RWPE2 (cell line): ENCODE data around the gene PIGL.

Experiments
- ATAC-seq: fragments of 200-7000 bp; cut with Tn5 transposase; 3 replicates; pipeline ENCODE4 v1.9.1; 2021; ENCODE audit warnings: low read depth
- DNase-seq: peaks from one replicate; pipeline ENCODE4 v3.0.0-alpha.2; 2020; ENCODE audit warnings: low spot score
- H3K27ac ChIP-seq: fragments of 450-650 bp; 2 replicates; pipeline ENCODE4 v1.5.1; 2017; ENCODE audit warnings: mild to moderate bottlenecking; ENCODE audit not compliant: poor library complexity, severe bottlenecking
- H3K27me3 ChIP-seq: fragments of 250-450 bp; sonication (Bioruptor Pico); 2 replicates; pipeline ENCODE4 v1.5.1; 2021; ENCODE audit warnings: mild to moderate bottlenecking, moderate library complexity; ENCODE audit not compliant: insufficient read depth, poor library complexity, severe bottlenecking
- H3K36me3 ChIP-seq: fragments of 250-450 bp; sonication (Bioruptor Pico); 2 replicates; pipeline ENCODE4 v1.5.1; 2020; ENCODE audit warnings: low read depth, mild to moderate bottlenecking, moderate library complexity
- H3K4me1 ChIP-seq: fragments of 250-450 bp; sonication (Bioruptor Pico); 2 replicates; pipeline ENCODE4 v1.5.1; 2021; ENCODE audit warnings: mild to moderate bottlenecking, moderate library complexity; ENCODE audit not compliant: insufficient read depth, poor library complexity, severe bottlenecking
- H3K4me3 ChIP-seq: fragments of 250-450 bp; sonication (Bioruptor Pico); 2 replicates; pipeline ENCODE4 v1.5.1; 2021; ENCODE audit warnings: mild to moderate bottlenecking, moderate library complexity; ENCODE audit not compliant: severe bottlenecking
- H3K9me3 ChIP-seq: fragments of 250-450 bp; sonication (Bioruptor Pico); 2 replicates; pipeline ENCODE4 v1.5.1; 2021; ENCODE audit warnings: mild to moderate bottlenecking, moderate library complexity; ENCODE audit not compliant: severe bottlenecking
- TF ChIP-seq, protein P1 (sequence below): fragments of 450-650 bp; IDR thresholded peaks from one replicate; pipeline ENCODE4 v1.5.1; 2017; ENCODE audit warnings: mild to moderate bottlenecking, moderate library complexity; ENCODE audit not compliant: poor library complexity, severe bottlenecking

Gene PIGL

DNA sequence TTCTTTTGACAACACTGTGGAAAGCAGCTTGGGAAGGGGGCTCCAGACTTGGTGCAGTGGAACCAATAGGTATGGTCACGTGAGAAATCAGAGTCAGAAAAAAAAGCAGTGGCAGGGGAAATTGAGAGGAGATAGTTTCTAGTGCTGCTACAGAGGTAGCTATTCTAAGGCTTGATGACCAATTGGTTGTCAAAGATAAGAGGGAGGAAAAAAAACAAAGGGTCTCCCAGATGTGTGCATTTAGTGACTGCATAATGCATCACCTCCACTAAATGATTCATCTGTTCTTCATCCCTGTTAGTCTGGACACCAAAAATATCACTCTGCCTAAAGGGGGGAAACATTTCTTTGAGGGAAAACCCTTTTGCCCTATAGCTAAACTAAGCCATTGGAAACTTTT, 56.5 kb downstream of the PIGL start:
- no peaks in the 10 kb centered on the region for H3K9me3 ChIP-seq
- peak; percentile 89 for ATAC-seq
- TF ChIP-seq, protein P1, sequence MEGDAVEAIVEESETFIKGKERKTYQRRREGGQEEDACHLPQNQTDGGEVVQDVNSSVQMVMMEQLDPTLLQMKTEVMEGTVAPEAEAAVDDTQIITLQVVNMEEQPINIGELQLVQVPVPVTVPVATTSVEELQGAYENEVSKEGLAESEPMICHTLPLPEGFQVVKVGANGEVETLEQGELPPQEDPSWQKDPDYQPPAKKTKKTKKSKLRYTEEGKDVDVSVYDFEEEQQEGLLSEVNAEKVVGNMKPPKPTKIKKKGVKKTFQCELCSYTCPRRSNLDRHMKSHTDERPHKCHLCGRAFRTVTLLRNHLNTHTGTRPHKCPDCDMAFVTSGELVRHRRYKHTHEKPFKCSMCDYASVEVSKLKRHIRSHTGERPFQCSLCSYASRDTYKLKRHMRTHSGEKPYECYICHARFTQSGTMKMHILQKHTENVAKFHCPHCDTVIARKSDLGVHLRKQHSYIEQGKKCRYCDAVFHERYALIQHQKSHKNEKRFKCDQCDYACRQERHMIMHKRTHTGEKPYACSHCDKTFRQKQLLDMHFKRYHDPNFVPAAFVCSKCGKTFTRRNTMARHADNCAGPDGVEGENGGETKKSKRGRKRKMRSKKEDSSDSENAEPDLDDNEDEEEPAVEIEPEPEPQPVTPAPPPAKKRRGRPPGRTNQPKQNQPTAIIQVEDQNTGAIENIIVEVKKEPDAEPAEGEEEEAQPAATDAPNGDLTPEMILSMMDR: no peak
- H3K27me3 ChIP-seq: no peaks in the 10 kb centered on the region
- H3K4me3 ChIP-seq: no peak overlapping the region
- no peaks in the 10 kb centered on the region for H3K36me3 ChIP-seq
- no peak for DNase-seq
- H3K27ac ChIP-seq: peak overlapping the region; percentile 60
- H3K4me1 ChIP-seq: peaks cover 13% of the 10 kb centered on the region

DNA sequence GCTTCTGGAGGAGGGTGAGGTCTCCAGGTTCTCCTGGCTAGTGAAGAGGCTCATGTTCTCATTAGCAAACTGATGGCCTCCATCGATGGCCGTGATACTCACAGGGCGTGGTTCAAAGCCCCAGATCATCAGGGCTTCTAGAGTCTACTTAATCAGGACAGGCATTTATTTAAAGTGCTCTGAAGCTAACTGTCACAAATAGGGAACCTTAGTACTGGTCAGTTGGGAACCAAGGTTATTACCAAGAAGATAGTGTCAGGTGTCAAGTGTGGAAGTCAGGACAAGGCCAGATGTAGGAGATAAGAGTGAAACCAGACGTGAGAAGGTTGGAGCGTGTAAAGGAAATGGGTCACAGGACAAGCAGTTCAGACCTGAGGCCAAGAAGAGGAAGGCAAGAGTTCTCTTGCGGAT, 56.9 kb downstream of the PIGL start:
- no peak for DNase-seq
- Histone ChIP-seq H3K27me3 (no peaks in the 10 kb centered on the region), H3K36me3 (no peaks in the 10 kb centered on the region), H3K9me3 (no peaks in the 10 kb centered on the region), H3K27ac (peak overlapping the region; percentile 60), H3K4me3 (no peak overlapping the region), H3K4me1 (peaks cover 13% of the 10 kb centered on the region)
- TF ChIP-seq, protein P1: no peak
- ATAC-seq: no peak; the same call in 2 of the 3 replicates

DNA sequence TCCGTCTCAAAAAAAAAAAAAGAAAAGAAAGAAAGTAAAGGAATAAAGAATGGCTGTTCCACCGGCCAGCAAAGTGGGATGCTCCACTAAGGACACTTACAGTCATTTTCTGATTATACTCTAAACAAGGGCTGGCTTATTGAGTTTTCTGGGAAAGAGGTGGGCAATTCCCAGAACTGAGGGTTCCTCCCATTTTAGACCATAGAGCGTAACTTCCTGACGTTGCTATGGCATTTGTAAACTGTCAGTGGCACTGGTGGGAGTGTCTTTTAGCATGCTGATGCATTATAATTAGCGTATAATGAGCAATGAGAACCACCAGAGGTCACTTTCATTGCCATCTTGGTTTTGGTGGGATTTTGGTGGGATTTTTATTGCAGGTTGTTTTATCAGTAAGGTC, 58.0 kb downstream of the PIGL start:
- no peak for ATAC-seq
- TF ChIP-seq, protein P1: no peak
- DNase-seq: no peak

DNA sequence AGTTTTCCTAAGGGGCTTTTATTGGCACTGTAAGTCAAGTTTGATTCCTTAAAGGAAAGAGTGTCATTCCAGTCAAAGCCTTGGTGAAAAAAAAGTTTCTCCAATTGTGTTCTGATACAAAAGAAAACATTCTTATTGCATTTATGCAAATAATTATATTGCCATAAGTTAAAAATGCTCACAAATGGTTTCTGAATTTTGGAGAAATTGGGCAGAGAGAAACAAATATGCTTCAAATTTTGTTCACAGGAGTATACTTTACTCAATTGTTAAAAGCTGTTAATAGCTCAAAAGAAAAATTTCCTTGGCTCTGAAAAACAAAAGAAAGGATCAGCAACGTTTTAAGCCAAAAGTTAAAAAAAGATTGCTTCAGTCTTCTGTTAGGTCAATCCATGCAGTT, 60.2 kb downstream of the PIGL start:
- no peak overlapping the region for H3K27ac ChIP-seq
- ATAC-seq: no peak
- TF ChIP-seq, protein P1: no peak

More for the DNA sequence above, 58.0 kb downstream of the PIGL start:
- no peaks in the 10 kb centered on the region for H3K36me3 ChIP-seq
- no peaks in the 10 kb centered on the region for H3K27me3 ChIP-seq
- no peak overlapping the region for H3K27ac ChIP-seq
- H3K4me3 ChIP-seq: no peak overlapping the region
- H3K9me3 ChIP-seq: no peaks in the 10 kb centered on the region
- peaks cover 13% of the 10 kb centered on the region for H3K4me1 ChIP-seq

DNA sequence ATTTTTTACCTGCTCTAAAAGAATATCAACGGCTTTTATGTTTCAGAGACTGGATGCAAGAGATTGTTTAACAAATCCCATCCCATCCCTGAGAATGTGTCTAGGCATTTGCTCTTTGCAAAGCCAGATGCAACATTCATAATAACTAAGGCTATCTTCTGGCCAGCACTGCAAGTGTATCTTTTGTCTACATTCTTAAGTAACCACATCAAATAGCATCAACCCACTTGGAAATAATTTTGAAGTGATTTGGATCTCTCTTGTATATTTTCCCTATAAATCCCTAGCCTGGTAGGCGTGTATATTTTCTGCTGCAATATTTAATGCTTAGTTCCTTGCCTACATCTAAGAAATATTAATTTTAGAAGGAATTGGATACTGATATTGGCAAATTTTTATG, 64.3 kb downstream of the PIGL start:
- DNase-seq (no peak), ATAC-seq (no peak)
- peak overlapping the region; percentile 92 for H3K27ac ChIP-seq
- H3K27me3 ChIP-seq: no peaks in the 10 kb centered on the region
- no peak overlapping the region for H3K4me3 ChIP-seq
- TF ChIP-seq, protein P1: no peak
- no peaks in the 10 kb centered on the region for H3K36me3 ChIP-seq
- peaks cover 46% of the 10 kb centered on the region for H3K4me1 ChIP-seq
- H3K9me3 ChIP-seq: no peaks in the 10 kb centered on the region

More for the DNA sequence above, 60.2 kb downstream of the PIGL start:
- no peaks in the 10 kb centered on the region for H3K9me3 ChIP-seq
- H3K27me3 ChIP-seq: no peaks in the 10 kb centered on the region
- H3K36me3 ChIP-seq: no peaks in the 10 kb centered on the region
- peaks cover 25% of the 10 kb centered on the region for H3K4me1 ChIP-seq
- H3K4me3 ChIP-seq: no peak overlapping the region
- no peak for DNase-seq
